H1 (cell line): ENCODE results near the gene CCDC89. TPM values are rescaled to one million over a fixed set of nuclear protein-coding genes. Genes with fewer than 3 reads are reported as not detected.

ENCODE experiments used
- CTCF ChIA-PET: fragments of 300-600 bp; sonication (Branson Sonifier 250); formaldehyde crosslinking; loops from one replicate; lab custom pipeline; 2021; ENCODE audit not compliant: partially characterized antibody; lab: Charles Lee
- POLR2A ChIA-PET: fragments of 300-600 bp; sonication (Branson Sonifier 250); formaldehyde crosslinking; loops from one replicate; lab custom pipeline; 2021; ENCODE audit warnings: inconsistent platforms; ENCODE audit not compliant: partially characterized antibody; lab: Charles Lee
- DNase-seq, 2 experiments: peaks; one replicate each; pipeline versions ENCODE4 v3.0.0 to v3.0.0-alpha.2; 2010 to 2022; ENCODE audit warnings: low spot score in 2 of 2, low read depth in 1 of 2, mixed read lengths in 1 of 2
- FAIRE-seq: peaks from 2 replicates; lab custom pipeline; 2011; peaks lifted over from hg19 to GRCh38; lab: Jason Lieb, UNC
- H2AFZ ChIP-seq: 2 replicates; pipeline ENCODE4 v1.8.1; 2012; ENCODE audit warnings: low read length, inconsistent platforms
- H2AK5ac ChIP-seq: 2 replicates; pipeline ENCODE4 v1.6.1; 2013; ENCODE audit warnings: low read depth, low read length
- H2BK120ac ChIP-seq: replicated peaks from 2 replicates; pipeline ENCODE3; 2013; ENCODE audit warnings: low read depth, low read length, inconsistent platforms
- H2BK12ac ChIP-seq: 2 replicates; pipeline ENCODE4 v1.6.1; 2013; ENCODE audit warnings: low read depth, low read length
- H2BK15ac ChIP-seq: 2 replicates; pipeline ENCODE4 v1.6.1; 2013; ENCODE audit warnings: low read length
- H2BK20ac ChIP-seq: 2 replicates; pipeline ENCODE4 v1.6.1; 2013; ENCODE audit warnings: low read length
- H2BK5ac ChIP-seq: 2 replicates; pipeline ENCODE4 v1.6.1; 2013; ENCODE audit warnings: low read depth, low read length
- H3K14ac ChIP-seq: 2 replicates; pipeline ENCODE4 v1.6.1; 2013; ENCODE audit warnings: inconsistent platforms; ENCODE audit not compliant: insufficient read length
- H3K18ac ChIP-seq: 2 replicates; pipeline ENCODE4 v1.6.1; 2013; ENCODE audit warnings: low read length; ENCODE audit errors: extremely low read depth
- H3K23ac ChIP-seq: 2 replicates; pipeline ENCODE4 v1.6.1; 2013; ENCODE audit warnings: inconsistent platforms; ENCODE audit not compliant: insufficient read length
- H3K23me2 ChIP-seq: 2 replicates; pipeline ENCODE4 v1.6.1; 2013; ENCODE audit warnings: low read depth, low read length
- H3K27ac ChIP-seq: 2 replicates; pipeline ENCODE4 v1.6.1; 2011; ENCODE audit warnings: low read depth, low read length, inconsistent platforms
- H3K27me3 ChIP-seq, 4 experiments: replicated peaks in 1 of 4; 1 replicate in 1 of 4; 2 replicates in 3 of 4; pipeline versions ENCODE4 v1.6.1 to v1.8.1; 2011 to 2013; ENCODE audit warnings: low read length in 3 of 4, mild to moderate bottlenecking in 3 of 4, inconsistent platforms in 2 of 4, mixed read lengths in 2 of 4, moderate library complexity in 1 of 4; ENCODE audit not compliant: control insufficient read depth in 3 of 4, insufficient read depth in 3 of 4; ENCODE audit errors: extremely low read depth in 1 of 4
- H3K36me3 ChIP-seq, 4 experiments: 2 replicates each; pipeline versions ENCODE4 v1.6.1 to v1.8.1; 2011 to 2013; ENCODE audit warnings: mild to moderate bottlenecking in 4 of 4, low read length in 3 of 4, moderate library complexity in 2 of 4, control low read depth in 1 of 4, inconsistent platforms in 1 of 4; ENCODE audit not compliant: insufficient read depth in 4 of 4, control insufficient read depth in 2 of 4
- H3K4ac ChIP-seq: replicated peaks from 2 replicates; pipeline ENCODE3; 2013; ENCODE audit warnings: low read length, low read depth, mixed read lengths, inconsistent platforms; ENCODE audit not compliant: insufficient read length
- H3K4me1 ChIP-seq, 4 experiments: replicated peaks in 1 of 4; 1 replicate in 1 of 4; 2 replicates in 3 of 4; pipeline versions ENCODE4 v1.6.1 to v1.8.1; 2011 to 2013; ENCODE audit warnings: low read length in 3 of 4, inconsistent platforms in 2 of 4, mixed read lengths in 1 of 4; ENCODE audit not compliant: insufficient read depth in 4 of 4, control insufficient read depth in 3 of 4
- H3K4me2 ChIP-seq, 2 experiments: 2 replicates each; pipeline versions ENCODE4 v1.6.1 to v1.8.1; 2011 to 2013; ENCODE audit warnings: low read depth in 2 of 2, low read length in 2 of 2, control low read depth in 1 of 2, inconsistent platforms in 1 of 2, mild to moderate bottlenecking in 1 of 2; ENCODE audit not compliant: insufficient read depth in 1 of 2
- H3K4me3 ChIP-seq, 4 experiments: fragments of 200-600, 300-600 bp in 1 of 4; sonication (generic), shearing (Covaris generic), sonication (Bioruptor Twin) in 1 of 4; 2 replicates each; pipeline versions ENCODE4 v1.5.1 to v1.8.1; 2011 to 2016; ENCODE audit warnings: low read length in 4 of 4, low read depth in 3 of 4, control low read depth in 2 of 4, inconsistent platforms in 2 of 4, mild to moderate bottlenecking in 2 of 4, mixed read lengths in 1 of 4, moderate library complexity in 1 of 4; ENCODE audit not compliant: insufficient read depth in 2 of 4; ENCODE audit errors: extremely low read depth in 1 of 4
- H3K56ac ChIP-seq: replicated peaks from 2 replicates; pipeline ENCODE3; 2013; ENCODE audit warnings: low read depth, mild to moderate bottlenecking, mixed read lengths, low read length, inconsistent platforms; ENCODE audit not compliant: insufficient read length
- H3K79me1 ChIP-seq: 2 replicates; pipeline ENCODE4 v1.6.1; 2013; ENCODE audit warnings: low read depth, low read length, control low read depth
- H3K79me2 ChIP-seq, 2 experiments: 2 replicates each; pipeline versions ENCODE4 v1.6.1 to v1.8.1; 2012 to 2013; ENCODE audit warnings: low read length in 2 of 2, mild to moderate bottlenecking in 2 of 2, inconsistent platforms in 1 of 2; ENCODE audit not compliant: insufficient read depth in 2 of 2, control insufficient read depth in 1 of 2
- H3K9ac ChIP-seq, 4 experiments: replicated peaks in 1 of 4; 1 replicate in 1 of 4; 2 replicates in 3 of 4; pipeline versions ENCODE4 v1.6.1 to v1.8.1; 2011 to 2013; ENCODE audit warnings: low read depth in 3 of 4, low read length in 3 of 4, control low read depth in 2 of 4, mild to moderate bottlenecking in 2 of 4, moderate library complexity in 2 of 4, inconsistent platforms in 1 of 4; ENCODE audit errors: extremely low read depth in 1 of 4
- H3K9me3 ChIP-seq, 2 experiments: 2 replicates each; pipeline versions ENCODE4 v1.6.1 to v1.8.1; 2012 to 2013; ENCODE audit warnings: mild to moderate bottlenecking in 2 of 2, moderate library complexity in 2 of 2, control low read depth in 1 of 2, inconsistent platforms in 1 of 2, low read depth in 1 of 2, low read length in 1 of 2, mixed read lengths in 1 of 2; ENCODE audit not compliant: insufficient read depth in 2 of 2
- H4K20me1 ChIP-seq, 2 experiments: replicated peaks in 1 of 2; 2 replicates each; pipeline versions ENCODE3 to v1.8.1; 2011 to 2013; ENCODE audit warnings: inconsistent platforms in 2 of 2, low read length in 2 of 2, mild to moderate bottlenecking in 1 of 2; ENCODE audit not compliant: insufficient read depth in 2 of 2, control insufficient read depth in 1 of 2
- H4K5ac ChIP-seq: 2 replicates; pipeline ENCODE4 v1.6.1; 2013; ENCODE audit warnings: low read length, low read depth, mixed read lengths, inconsistent platforms; ENCODE audit not compliant: insufficient read length
- H4K8ac ChIP-seq: 2 replicates; pipeline ENCODE4 v1.8.0; 2013; ENCODE audit warnings: mild to moderate bottlenecking, moderate library complexity, low read length, inconsistent platforms; ENCODE audit not compliant: insufficient read depth; ENCODE audit errors: extremely low read depth
- H4K91ac ChIP-seq: replicated peaks from 2 replicates; pipeline ENCODE3; 2013; ENCODE audit warnings: low read length, mixed read lengths, inconsistent platforms; ENCODE audit not compliant: insufficient read length
- BRCA1 ChIP-seq: IDR thresholded peaks from 2 replicates; pipeline ENCODE4 v1.6.1; 2012; ENCODE audit warnings: low read depth, low read length, improper control_type of control experiment
- CTCF ChIP-seq, 3 experiments: IDR thresholded peaks; 1 replicate in 2 of 3; 2 replicates in 1 of 3; pipeline versions ENCODE4 v1.5.1 to v1.6.1; 2011; ENCODE audit warnings: low read length in 3 of 3, mild to moderate bottlenecking in 3 of 3, inconsistent platforms in 2 of 3, low read depth in 1 of 3, moderate library complexity in 1 of 3; ENCODE audit not compliant: insufficient read depth in 1 of 3; ENCODE audit errors: control extremely low read depth in 1 of 3
- WGBS, 2 experiments: shearing (Covaris generic) in 1 of 2; methylation state at CpG; one replicate each; pipeline versions ENCODE4 v1.1.6 to v1.1.7; 2013 to 2015; ENCODE audit warnings: low lambda C conversion rate in 2 of 2, mixed read lengths in 2 of 2, inconsistent platforms in 1 of 2, low coverage in 1 of 2, missing lambda C conversion rate in 1 of 2; ENCODE audit not compliant: insufficient replicate concordance in 2 of 2, insufficient coverage in 1 of 2, insufficient read length in 1 of 2; ENCODE audit errors: extremely low coverage in 1 of 2, missing lambda C conversion rate in 1 of 2; 5-methylcytosine and 5-hydroxymethylcytosine counted together
- polyA plus RNA-seq, 7 experiments: library from polyadenylated mRNA; depleted of rRNA in 3 of 7; stranded (reverse) in 5 of 7; unstranded in 2 of 7; fragments of >200 nt in 5 of 7; fragments of 200-250 nt in 2 of 7; gene quantifications; 1 replicate in 5 of 7; 2 replicates in 1 of 7; 4 replicates in 1 of 7; pipeline versions ENCODE4 v1.2.1 to v1.2.3, GENCODE V29; 2011 to 2013; ENCODE audit warnings: missing spikeins in 2 of 7, mixed read lengths in 2 of 7
- total RNA-seq: library from RNA; stranded (reverse); fragmentation: NEBNext Ultra II Directional; extraction: Animal tissue kit (Norgen Biotek cat#: 25700); gene quantifications from 2 replicates; pipeline ENCODE4 v1.2.1, GENCODE V29; 2021

Gene CCDC89
- total and polyA plus RNA-seq, 2 of the 8 experiments (the other 6 are each of a cell fraction or from before 2014, with no cell fraction given) = not detected

GRCh38 chr11:85658180-85658579, 27.8 kb downstream of the CCDC89 start:
- Histone ChIP-seq H3K18ac (no peak overlapping the region), H2BK12ac (no peak overlapping the region), H3K9ac (no peak overlapping the region), H3K27me3 (peaks cover 0 to 1% (median 0%) of the 10 kb centered on the region in 4 experiments; a peak in 1 of 7 replicates), H3K9me3 (no peaks in the 10 kb centered on the region), H3K23me2 (peaks cover 3% of the 10 kb centered on the region; the same call in 1 of the 2 replicates), H3K4me2 (no peak overlapping the region), H3K4me1 (peaks cover 0 to 3% (median 0%) of the 10 kb centered on the region in 4 experiments; a peak in 3 of 7 replicates), H3K14ac (no peak overlapping the region), H3K79me2 (peaks cover 12 to 64% of the 10 kb centered on the region in 2 experiments), H3K56ac (no peak overlapping the region), H4K91ac (no peak overlapping the region), H3K79me1 (no peaks in the 10 kb centered on the region), H2AFZ (no peak overlapping the region), H2BK5ac (no peak overlapping the region), H2BK20ac (no peak overlapping the region), H3K23ac (no peak overlapping the region), H4K8ac (no peak overlapping the region), H3K4ac (no peak overlapping the region), H4K5ac (no peak overlapping the region), H2BK120ac (no peak overlapping the region), H3K4me3 (no peak overlapping the region), H3K36me3 (peaks cover 0 to 72% (median 23%) of the 10 kb centered on the region in 4 experiments; a peak in 5 of 8 replicates), H2BK15ac (no peak overlapping the region), H2AK5ac (no peak overlapping the region), H4K20me1 (peaks cover 7 to 16% of the 10 kb centered on the region in 2 experiments), H3K27ac (no peak overlapping the region)
- DNase-seq = no peak
- no peak for TF ChIP-seq CTCF (IDR thresholded peaks at IDR 0.05; ENCODE audit: control extremely low read depth in 1 of 3, insufficient read depth in 1 of 3, low read depth in 1 of 3, low read length in 3 of 3)
- TF ChIP-seq BRCA1 = no peak
- 89% methylated on average over 1 of the region's 1 CpG; no CpG with 5 or more reads in 1 of the 2 experiments for WGBS, 2 experiments
- FAIRE-seq = no peak
- POLR2A ChIA-PET = interaction anchor here (9.9 kb wide), 1 partner anchor 10 kb away, joined by 105 read pairs; the partner anchor contains the start of gene TMEM126A
- CTCF ChIA-PET = interaction anchor here (1.8 kb wide), 1 partner anchor 168 kb away, joined by 4 read pairs; no protein-coding TSS in a partner anchor
